Measurements from ENCODE around the gene NHLH2. TPM values are rescaled to one million over a fixed set of nuclear protein-coding genes. Genes with fewer than 3 reads are reported as not detected.

NHLH2 gene
- polyA plus RNA-seq, 1 of the 3 experiments (the other 2 are of a cell fraction) = not detected

DNA sequence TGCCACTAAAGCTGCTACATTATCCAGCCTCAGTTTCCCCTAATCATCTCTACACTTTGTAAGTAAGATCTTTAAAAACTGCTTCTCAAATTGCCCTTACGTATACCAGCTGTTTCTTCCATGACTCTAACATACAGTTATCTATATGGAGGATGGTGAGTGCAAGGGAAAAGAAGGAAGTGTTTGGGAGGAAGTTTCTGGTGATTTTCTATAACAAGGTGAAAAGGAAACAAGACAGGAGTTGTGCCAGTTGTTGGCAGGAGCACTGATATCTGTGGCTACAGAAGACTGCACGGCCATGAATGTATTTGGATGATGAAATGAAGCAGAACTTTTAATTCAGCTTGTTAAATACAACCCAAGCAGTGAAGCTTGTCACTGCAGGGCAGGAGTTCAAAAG lies 32.3 kb upstream of the NHLH2 start:
- Histone ChIP-seq H3K4me1 (ENCODE audit: control insufficient read depth in 1 of 2, insufficient read depth in 2 of 2, low read depth in 1 of 2, low read length in 1 of 2) (no peaks in the 10 kb centered on the region), H4K20me1 (ENCODE audit: insufficient read depth) (no peaks in the 10 kb centered on the region), H3K36me3 (replicated peaks in 1 of 2; ENCODE audit: control insufficient read depth in 1 of 2, insufficient read depth in 2 of 2, low read length in 1 of 2) (no peaks in the 10 kb centered on the region), H3K79me2 (ENCODE audit: insufficient read depth) (no peaks in the 10 kb centered on the region), H3K9me2 (no peaks in the 10 kb centered on the region), H3K27me3 (ENCODE audit: insufficient read depth) (no peaks in the 10 kb centered on the region), H3K4me2 (no peak overlapping the region), H3F3A (replicated peaks; ENCODE audit: insufficient read depth) (no peaks in the 10 kb centered on the region), H3K9ac (no peak overlapping the region), H2AFZ (ENCODE audit: low read depth) (no peak overlapping the region), H3K27ac (ENCODE audit: low read depth in 2 of 2, low read length in 1 of 2) (no peak overlapping the region), H3K4me3 (ENCODE audit: low read depth in 2 of 2, low read length in 1 of 2) (no peak overlapping the region), H3K9me3 (no peaks in the 10 kb centered on the region)
- no peak for DNase-seq
- ChIA-PET CTCF (interaction anchor here (1.5 kb wide), 1 partner anchor 13 kb away, joined by 3 read pairs; no protein-coding TSS in a partner anchor), POLR2A (no interaction called here)
- TF ChIP-seq POLR2AphosphoS5 (IDR thresholded peaks at IDR 0.05; ENCODE audit: low read depth, low read length) (no peak), TCF12 (IDR thresholded peaks at IDR 0.05) (no peak), REST (IDR thresholded peaks at IDR 0.05; ENCODE audit: low read depth, low read length) (no peak)
- 24% methylated on average over 2 of the region's 2 CpGs for WGBS (ENCODE audit: low lambda C conversion rate)

DNA sequence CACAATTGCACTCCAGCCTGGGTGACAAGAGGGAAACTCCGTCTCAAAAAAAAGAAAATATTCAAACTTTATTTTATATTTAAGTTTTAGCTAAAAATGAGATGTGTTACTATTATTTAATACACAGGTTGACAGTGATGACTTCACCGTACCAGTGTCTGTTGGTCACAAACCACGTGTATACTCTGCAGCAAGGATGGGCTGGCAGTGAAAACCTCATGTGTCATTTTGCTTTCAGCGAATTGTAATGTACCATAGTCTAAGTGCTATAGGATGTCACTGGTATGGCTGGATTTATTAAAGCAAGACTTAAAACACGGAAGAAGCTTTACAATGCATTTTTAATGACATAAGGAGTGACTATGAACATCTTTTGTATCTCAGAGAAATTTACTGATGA lies 28.1 kb upstream of the NHLH2 start:
- Histone ChIP-seq H4K20me1 (ENCODE audit: insufficient read depth) (no peaks in the 10 kb centered on the region), H3K27ac (ENCODE audit: low read depth in 2 of 2, low read length in 1 of 2) (no peak overlapping the region), H3K4me3 (ENCODE audit: low read depth in 2 of 2, low read length in 1 of 2) (no peak overlapping the region), H3K27me3 (ENCODE audit: insufficient read depth) (no peaks in the 10 kb centered on the region), H3K9me3 (no peaks in the 10 kb centered on the region), H3K9me2 (no peaks in the 10 kb centered on the region), H3K4me2 (no peak overlapping the region), H2AFZ (ENCODE audit: low read depth) (no peak overlapping the region), H3K4me1 (ENCODE audit: control insufficient read depth in 1 of 2, insufficient read depth in 2 of 2, low read depth in 1 of 2, low read length in 1 of 2) (no peaks in the 10 kb centered on the region), H3K79me2 (ENCODE audit: insufficient read depth) (no peaks in the 10 kb centered on the region), H3F3A (replicated peaks; ENCODE audit: insufficient read depth) (no peaks in the 10 kb centered on the region), H3K36me3 (replicated peaks in 1 of 2; ENCODE audit: control insufficient read depth in 1 of 2, insufficient read depth in 2 of 2, low read length in 1 of 2) (no peaks in the 10 kb centered on the region), H3K9ac (no peak overlapping the region)
- ChIA-PET CTCF (interaction anchor here (1.2 to 1.6 kb wide), 3 partner anchors 9 to 152 kb away, joined by 3 to 4 read pairs (median 3); no protein-coding TSS in a partner anchor), POLR2A (no interaction called here)
- 32% methylated on average over 5 of the region's 5 CpGs for WGBS (ENCODE audit: low lambda C conversion rate)
- TF ChIP-seq EZH2phosphoT487 (IDR thresholded peaks at IDR 0.05; ENCODE audit: borderline replicate concordance, low read depth) (no peak), FOXM1 (IDR thresholded peaks at IDR 0.05; ENCODE audit: low read depth) (no peak)
- DNase-seq = no peak

GRCh38 chr1:115867216-115867615 lies 26.3 kb upstream of the NHLH2 start:
- Histone ChIP-seq H3K9me3 (no peaks in the 10 kb centered on the region), H4K20me1 (ENCODE audit: insufficient read depth) (no peaks in the 10 kb centered on the region), H3K79me2 (ENCODE audit: insufficient read depth) (no peaks in the 10 kb centered on the region), H3K4me3 (ENCODE audit: low read depth in 2 of 2, low read length in 1 of 2) (no peak overlapping the region), H3K27ac (ENCODE audit: low read depth in 2 of 2, low read length in 1 of 2) (no peak overlapping the region), H3K4me1 (ENCODE audit: control insufficient read depth in 1 of 2, insufficient read depth in 2 of 2, low read depth in 1 of 2, low read length in 1 of 2) (no peaks in the 10 kb centered on the region), H3F3A (replicated peaks; ENCODE audit: insufficient read depth) (no peaks in the 10 kb centered on the region), H3K4me2 (no peak overlapping the region), H3K27me3 (ENCODE audit: insufficient read depth) (no peaks in the 10 kb centered on the region), H2AFZ (ENCODE audit: low read depth) (no peak overlapping the region), H3K9ac (no peak overlapping the region), H3K9me2 (no peaks in the 10 kb centered on the region), H3K36me3 (replicated peaks in 1 of 2; ENCODE audit: control insufficient read depth in 1 of 2, insufficient read depth in 2 of 2, low read length in 1 of 2) (no peaks in the 10 kb centered on the region)
- DNase-seq = no peak
- WGBS (ENCODE audit: low lambda C conversion rate) = 12% methylated on average over 1 of the region's 1 CpG
- ChIA-PET CTCF (no interaction called here), POLR2A (no interaction called here)
- no peak for TF ChIP-seq RFX5 (IDR thresholded peaks at IDR 0.05; ENCODE audit: low read length)
- TF ChIP-seq MXI1 (IDR thresholded peaks at IDR 0.05; ENCODE audit: low read depth, low read length) = no peak
- no peak for TF ChIP-seq EP300 (IDR thresholded peaks at IDR 0.05; ENCODE audit: borderline replicate concordance in 1 of 2, low read depth in 1 of 2, low read length in 1 of 2)
- TF ChIP-seq YY1 (IDR thresholded peaks at IDR 0.05; ENCODE audit: low read depth) = no peak
- TF ChIP-seq POLR2AphosphoS5 (IDR thresholded peaks at IDR 0.05; ENCODE audit: low read depth, low read length) = no peak
- TF ChIP-seq FOSL2 (IDR thresholded peaks at IDR 0.05; ENCODE audit: borderline replicate concordance, low read depth) = no peak
- TF ChIP-seq TCF12 (IDR thresholded peaks at IDR 0.05) = no peak
- TF ChIP-seq, protein P1, sequence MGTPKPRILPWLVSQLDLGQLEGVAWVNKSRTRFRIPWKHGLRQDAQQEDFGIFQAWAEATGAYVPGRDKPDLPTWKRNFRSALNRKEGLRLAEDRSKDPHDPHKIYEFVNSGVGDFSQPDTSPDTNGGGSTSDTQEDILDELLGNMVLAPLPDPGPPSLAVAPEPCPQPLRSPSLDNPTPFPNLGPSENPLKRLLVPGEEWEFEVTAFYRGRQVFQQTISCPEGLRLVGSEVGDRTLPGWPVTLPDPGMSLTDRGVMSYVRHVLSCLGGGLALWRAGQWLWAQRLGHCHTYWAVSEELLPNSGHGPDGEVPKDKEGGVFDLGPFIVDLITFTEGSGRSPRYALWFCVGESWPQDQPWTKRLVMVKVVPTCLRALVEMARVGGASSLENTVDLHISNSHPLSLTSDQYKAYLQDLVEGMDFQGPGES (IDR thresholded peaks at IDR 0.05; ENCODE audit: low read depth, low read length) = no peak
- no peak for TF ChIP-seq JUND (IDR thresholded peaks at IDR 0.05)
- TF ChIP-seq, protein P2, sequence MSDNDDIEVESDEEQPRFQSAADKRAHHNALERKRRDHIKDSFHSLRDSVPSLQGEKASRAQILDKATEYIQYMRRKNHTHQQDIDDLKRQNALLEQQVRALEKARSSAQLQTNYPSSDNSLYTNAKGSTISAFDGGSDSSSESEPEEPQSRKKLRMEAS (IDR thresholded peaks at IDR 0.05; ENCODE audit: low read depth) = no peak
- TF ChIP-seq ELF1 (IDR thresholded peaks at IDR 0.05) = no peak
- TF ChIP-seq, protein P3, sequence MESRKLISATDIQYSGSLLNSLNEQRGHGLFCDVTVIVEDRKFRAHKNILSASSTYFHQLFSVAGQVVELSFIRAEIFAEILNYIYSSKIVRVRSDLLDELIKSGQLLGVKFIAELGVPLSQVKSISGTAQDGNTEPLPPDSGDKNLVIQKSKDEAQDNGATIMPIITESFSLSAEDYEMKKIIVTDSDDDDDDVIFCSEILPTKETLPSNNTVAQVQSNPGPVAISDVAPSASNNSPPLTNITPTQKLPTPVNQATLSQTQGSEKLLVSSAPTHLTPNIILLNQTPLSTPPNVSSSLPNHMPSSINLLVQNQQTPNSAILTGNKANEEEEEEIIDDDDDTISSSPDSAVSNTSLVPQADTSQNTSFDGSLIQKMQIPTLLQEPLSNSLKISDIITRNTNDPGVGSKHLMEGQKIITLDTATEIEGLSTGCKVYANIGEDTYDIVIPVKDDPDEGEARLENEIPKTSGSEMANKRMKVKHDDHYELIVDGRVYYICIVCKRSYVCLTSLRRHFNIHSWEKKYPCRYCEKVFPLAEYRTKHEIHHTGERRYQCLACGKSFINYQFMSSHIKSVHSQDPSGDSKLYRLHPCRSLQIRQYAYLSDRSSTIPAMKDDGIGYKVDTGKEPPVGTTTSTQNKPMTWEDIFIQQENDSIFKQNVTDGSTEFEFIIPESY (IDR thresholded peaks at IDR 0.05; ENCODE audit: borderline replicate concordance, low read depth) = no peak
